Cardiac atrium fibroblast (primary cell): ENCODE results near the gene EP300. TPM values are rescaled to one million over a fixed set of nuclear protein-coding genes. Genes with fewer than 3 reads are reported as not detected.

Source experiments
- total RNA-seq: library from RNA; depleted of rRNA; stranded (reverse); fragments of >200 nt; gene quantifications from 2 replicates; pipeline ENCODE4 v1.2.3, GENCODE V29; 2015

EP300 gene
- 27.2 and 47.3 TPM in 2 replicates for total RNA-seq

DNA sequence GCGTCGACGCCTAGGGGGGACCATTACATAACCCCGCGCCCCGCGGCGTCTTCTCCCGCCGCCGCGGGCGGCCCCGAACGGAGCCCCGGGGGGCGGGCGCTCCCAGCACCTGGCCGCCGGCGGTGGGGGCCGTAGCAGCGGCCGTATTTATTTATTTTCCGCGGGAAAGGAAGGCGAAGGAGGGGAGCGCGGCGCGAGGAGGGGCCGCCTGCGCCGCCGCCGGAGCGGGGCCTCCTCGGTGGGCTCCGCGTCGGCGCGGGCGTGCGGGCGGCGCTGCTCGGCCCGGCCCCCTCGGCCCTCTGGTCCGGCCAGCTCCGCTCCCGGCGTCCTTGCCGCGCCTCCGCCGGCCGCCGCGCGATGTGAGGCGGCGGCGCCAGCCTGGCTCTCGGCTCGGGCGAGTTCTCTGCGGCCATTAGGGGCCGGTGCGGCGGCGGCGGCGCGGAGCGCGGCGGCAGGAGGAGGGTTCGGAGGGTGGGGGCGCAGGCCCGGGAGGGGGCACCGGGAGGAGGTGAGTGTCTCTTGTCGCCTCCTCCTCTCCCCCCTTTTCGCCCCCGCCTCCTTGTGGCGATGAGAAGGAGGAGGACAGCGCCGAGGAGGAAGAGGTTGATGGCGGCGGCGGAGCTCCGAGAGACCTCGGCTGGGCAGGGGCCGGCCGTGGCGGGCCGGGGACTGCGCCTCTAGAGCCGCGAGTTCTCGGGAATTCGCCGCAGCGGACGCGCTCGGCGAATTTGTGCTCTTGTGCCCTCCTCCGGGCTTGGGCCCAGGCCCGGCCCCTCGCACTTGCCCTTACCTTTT is at the start of gene EP300:
Gene EP300, plus strand, starts transcription at position 570 of the 795 bp plus-strand sequence. CDS start 413 bp downstream, outside the sequence.

DNA sequence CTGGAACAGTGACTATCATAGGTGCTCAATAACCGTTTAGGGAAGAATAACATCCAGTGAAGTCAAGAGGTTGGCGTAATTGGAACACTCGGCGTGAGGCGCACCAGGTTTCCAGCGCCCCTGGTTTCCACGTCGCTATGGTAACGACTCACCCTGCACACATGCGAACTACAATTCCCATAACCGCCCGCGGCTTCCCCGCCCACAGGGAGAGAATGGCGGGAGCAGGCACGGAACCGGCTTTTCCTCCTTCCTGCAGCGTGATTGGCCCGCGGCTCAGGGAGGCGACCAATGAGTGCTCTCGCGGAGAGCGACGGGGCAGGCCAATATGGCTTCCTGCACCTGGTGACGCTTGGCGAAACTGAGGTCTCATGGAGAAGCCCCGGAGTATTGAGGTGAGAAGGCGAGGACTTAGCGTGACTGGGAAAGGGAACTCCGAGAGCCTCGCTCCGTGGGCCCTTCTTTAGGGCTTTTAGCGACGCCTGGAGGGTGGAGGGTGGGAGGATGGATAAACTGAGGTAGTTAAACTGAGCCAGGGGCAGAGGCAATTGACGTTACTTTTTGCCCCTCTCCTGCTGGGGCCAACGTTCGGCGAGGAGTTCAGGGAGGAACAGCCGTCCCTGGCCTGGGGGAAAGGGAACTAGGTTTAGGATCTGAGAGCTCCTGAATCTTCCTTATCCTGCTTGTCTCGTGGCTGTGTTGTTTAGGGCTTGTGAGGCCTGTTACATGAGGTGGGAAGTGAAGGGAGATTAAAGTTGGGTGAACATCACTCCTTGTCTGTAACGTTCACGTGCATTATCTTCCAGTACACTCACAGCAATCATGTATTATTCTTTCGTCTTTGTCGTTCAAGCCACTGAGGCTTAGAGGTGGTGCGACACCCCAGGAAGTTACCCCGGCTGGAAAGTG is 112.9 kb downstream of the EP300 start, which contains the start of gene L3MBTL2:
Gene L3MBTL2, plus strand, starts transcription at position 321 of the 909 bp plus-strand sequence. Its CDS starts 51 bp downstream, at position 372.

Other genes starting within 250 kb of the EP300 start
- 89.0 and 102 TPM in 2 replicates for gene ST13, start 236.0 kb upstream of the EP300 start, total RNA-seq
- 6.1 and 7.0 TPM in 2 replicates for gene XPNPEP3, start 235.4 kb upstream of the EP300 start, total RNA-seq
- not detected in 2 replicates for gene DNAJB7, start 230.5 kb upstream of the EP300 start, total RNA-seq
- gene RBX1, start 141.2 kb upstream of the EP300 start, total RNA-seq, result 51.0 and 53.1 TPM in 2 replicates
- gene L3MBTL2, start 112.7 kb downstream of the EP300 start, total RNA-seq, result 15.5 and 19.4 TPM in 2 replicates
- gene CHADL, start 148.3 kb downstream of the EP300 start, total RNA-seq, result 0.16 and 0.18 TPM in 2 replicates
- gene RANGAP1, start 193.6 kb downstream of the EP300 start, total RNA-seq, result 43.9 and 68.9 TPM in 2 replicates
- gene ZC3H7B, start 208.9 kb downstream of the EP300 start, total RNA-seq, result 41.9 and 60.9 TPM in 2 replicates